NCI-H345 treated with DMSO at 0.1 percent for 48 hours (cell line): ENCODE results near the gene SUSD6.
A peak's percentile ranks its signal among the peaks of the same experiment; 100 is the strongest.
"Not testable (repeated sequence)": the region's sequence is repeated elsewhere in the genome, so short reads cannot be mapped to it uniquely, and the experiment has no call there.

Experiments used
- DNase-seq: peaks from one replicate; lab custom pipeline; 2025; ENCODE audit not compliant: unreplicated experiment; lab: John Stamatoyannopoulos, UW

The SUSD6 gene

DNA sequence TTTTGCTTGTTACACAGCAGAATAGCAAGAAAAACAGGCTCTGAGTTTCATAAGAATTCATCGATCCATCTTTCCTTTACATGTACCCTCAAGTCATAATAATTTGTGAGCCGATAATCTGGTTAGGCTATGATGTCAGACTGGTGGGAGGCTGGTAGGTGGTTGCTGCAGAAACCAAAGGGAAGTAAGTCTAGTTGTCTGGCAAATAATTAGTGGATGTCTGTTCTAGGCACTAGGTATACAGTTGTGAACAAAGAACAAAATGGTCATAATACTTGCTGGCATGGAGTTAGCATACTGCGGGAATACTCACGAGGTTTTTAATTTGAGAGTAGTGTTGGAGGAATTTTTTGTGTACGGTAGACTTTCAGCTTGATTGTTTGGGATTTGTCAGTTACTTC is 8.8 kb downstream of the SUSD6 start:
- no peak for DNase-seq

DNA sequence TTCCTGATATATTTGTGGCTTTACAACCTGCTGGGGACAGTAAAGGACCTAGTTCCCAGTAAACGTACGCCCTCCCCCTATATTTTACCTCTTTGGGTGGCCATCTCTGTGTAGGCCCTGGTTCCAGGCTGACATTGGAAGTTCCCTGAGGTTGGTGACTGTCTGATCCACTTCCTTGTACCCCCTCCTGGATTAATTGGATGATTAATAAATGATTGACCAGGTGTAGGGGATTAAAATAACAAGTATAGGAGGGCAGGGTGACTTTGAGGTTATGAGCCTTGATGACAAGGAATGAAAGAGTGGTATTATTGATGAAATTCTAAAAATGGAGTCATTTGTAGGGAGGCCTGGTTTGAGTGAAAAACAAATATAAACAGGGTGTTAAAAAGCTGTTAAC is 9.6 kb downstream of the SUSD6 start:
- no peak for DNase-seq

DNA sequence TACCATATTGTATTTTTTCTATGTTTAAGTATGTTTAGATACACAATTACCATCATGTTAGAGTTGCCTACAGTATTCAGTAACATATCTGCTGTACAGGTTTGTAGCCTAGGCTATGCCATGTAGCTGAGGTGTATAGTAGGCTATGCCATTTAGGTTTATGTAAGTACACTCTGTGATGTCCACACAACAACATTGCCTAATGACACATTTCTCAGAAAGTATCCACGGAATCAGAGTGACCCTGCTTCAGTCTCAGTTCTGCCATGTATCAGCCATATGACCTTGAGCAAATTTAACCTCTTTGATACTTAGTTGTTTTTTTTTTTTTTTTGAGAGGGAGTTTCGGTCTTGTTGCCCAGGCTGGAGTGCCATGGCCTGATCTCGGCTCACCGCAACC is 12.7 kb downstream of the SUSD6 start:
- no peak for DNase-seq

DNA sequence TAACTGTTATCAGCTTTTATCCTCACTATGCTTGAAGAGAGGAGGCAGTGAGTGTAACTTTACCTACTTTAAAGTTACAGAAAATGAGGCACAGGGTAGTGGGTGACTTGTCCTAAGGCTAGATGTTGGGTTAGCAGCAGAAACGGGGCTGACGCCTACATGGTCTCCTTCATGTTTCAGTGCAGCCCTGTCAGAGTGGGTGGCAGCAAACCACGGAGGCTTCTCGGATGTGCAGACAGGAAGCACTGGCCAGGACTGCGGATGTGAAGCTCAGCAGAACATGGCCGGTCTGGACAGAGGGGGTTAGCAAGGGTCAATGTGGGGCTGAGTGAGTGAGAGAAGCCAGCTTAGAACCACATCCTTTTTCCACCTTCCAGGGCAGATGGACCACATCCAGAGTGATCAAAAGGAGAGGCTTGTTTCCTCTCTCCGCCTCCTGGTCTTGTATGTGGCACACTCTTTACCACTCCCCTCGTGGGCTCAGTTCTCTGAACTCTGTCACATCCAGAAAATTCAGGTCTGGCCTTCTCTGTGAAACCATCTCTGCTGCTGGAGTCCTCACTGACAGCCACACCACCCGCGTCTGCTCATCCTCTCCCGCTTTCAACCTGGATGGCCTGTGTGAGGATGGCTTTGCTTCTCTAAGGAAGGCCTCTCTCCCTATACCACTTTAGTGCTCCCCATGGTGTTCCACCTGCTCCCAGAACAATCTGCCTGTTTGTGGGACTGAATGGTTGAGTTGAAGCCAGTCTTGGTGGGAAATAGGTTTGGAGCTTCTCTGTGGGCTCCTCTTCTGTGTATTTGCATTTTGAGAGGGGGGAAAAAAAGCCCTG is 14.1 kb downstream of the SUSD6 start:
- peak; percentile 16 for DNase-seq

DNA sequence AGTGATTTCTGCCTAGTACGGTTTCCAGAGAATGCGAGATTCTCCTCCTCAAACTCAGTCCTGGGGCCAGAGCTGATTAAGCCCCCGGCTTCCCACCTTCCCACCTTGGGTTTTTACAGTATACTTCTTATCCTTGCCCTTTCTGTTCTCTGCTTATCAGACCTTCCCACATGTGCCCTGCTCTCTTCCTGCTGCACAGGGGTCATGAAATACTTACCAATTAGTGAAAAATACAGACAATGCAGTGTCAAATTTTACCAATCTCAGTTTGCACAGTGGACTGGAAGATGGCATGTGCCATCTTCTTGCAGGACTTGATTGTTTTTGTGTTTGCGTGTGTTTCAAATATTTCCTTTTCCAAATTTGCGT is 14.7 kb downstream of the SUSD6 start:
- DNase-seq, result no peak

DNA sequence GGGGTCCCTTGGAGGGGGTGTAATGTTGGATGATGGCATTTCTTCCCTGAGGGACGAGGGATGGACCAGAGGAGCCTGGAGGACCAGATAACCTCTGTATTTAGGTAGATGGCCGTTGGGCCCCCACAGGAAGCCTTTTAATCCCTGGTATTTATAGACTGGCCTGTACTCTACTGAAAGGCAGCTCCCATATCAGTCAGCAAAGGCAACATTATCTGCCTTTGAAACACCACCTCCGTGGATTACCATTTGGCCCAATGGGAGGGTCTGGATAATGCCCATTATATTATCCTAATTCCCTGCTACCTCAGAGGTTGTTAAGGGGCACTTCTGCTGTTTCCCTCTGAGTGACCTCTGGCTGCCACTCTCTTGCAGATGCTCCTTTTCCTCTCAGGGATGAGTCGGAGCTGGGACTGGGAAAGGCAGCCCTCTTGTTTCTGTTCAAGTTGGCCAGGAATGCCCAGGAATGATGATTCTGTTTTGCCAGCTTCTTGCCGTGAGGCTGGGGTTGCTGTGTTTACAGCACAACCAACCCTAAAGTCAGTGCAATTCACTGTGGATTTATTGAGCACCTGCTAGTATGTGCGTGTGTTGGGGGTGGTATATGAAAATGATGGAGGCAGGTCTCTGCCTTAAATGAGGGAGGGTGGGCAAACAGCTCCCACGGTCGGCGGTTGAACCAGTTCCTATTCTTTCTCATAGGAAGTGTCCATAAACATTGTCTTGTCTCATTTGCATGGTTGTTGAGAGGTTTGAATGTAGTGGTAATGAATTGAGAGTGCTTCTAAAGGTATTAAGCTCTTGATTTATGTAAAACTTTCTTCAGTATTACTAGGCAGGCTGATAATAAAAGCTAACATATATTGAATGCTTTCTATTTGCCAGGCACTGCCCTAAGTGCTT is 18.1 kb downstream of the SUSD6 start:
- no peak for DNase-seq

DNA sequence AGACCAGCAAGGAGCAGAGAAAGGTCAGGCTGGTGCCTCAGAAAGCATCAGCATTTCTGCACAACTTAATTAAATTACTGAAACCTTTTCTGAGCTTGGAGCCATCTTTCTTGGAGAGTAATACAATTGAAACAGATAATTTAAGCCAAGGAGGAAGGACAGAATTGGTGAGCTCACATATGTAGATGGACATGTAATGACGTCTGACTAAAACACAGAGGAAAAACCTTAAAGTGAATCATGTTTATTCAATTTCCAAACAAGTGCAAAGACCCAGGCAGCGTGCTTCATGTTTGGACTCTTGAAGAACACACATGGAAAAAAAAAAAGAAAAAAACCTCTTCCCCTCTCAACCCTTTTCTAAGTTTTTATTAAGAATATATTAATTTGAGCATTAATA is 19.0 kb downstream of the SUSD6 start:
- DNase-seq, result no peak

DNA sequence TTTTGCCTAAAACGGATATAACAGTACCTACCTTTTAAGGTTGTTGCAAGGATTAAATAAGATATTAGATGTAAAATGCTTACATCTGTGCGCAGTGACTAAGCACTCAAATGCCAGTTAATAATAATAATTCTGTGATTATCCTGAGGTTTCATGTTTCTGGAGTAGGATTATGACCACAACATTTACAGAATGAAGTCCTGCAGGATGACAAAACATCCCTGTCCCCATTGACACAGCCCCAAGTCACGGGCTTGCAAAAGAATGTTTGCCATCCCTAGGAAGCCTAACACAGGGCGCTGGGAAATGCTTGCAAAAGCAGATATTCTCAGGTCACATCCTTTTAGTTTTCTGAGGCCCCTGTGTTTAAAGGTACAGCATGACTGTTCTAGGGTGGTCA is 20.1 kb downstream of the SUSD6 start:
- no peak for DNase-seq

DNA sequence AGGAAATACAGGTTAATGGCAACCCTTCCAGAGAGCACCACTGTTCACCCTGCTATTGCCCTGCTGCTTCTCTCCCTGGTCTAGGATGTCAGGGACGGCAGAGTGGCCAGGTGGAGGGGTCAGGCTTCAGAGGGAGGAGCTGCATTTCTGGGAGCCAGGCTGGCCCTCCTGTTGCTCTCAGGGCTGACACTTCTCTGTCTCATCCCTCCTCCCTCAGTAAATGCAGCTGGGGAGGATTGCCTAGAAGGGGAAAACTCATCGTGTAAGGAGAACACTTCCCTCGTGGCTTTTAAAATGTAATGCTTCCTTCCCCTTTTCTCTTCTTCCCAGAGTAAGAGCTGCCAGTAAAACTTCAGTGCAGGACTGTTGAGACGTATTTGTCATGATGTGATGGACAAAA is 20.8 kb downstream of the SUSD6 start:
- DNase-seq, result no peak

DNA sequence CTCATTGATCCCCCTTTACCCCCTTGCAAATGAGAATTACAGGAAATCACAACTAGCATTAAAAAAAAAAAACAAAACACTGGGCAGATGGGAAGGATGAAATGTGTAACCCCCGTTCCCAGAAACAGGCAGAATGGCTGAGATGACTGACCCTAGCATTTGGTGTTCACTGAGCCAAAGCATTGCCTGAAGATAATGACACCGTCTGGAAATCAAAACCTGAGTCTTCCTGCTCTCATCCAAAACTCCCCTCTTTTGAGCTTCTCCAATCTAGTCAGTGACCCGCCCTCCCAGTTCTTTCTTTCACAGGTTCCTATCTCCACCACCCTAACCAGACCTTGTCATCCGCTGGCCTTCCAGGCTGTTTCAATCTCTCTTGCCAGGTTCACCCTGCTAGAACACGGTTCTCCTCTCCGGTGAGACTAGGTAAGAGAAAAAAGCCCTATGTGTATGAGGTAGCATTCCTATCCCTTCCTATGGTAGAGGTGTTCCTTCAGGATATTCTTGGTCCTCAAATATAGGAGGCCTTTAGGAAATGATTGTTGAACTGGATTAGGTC is 21.3 kb downstream of the SUSD6 start:
- DNase-seq, result no peak

DNA sequence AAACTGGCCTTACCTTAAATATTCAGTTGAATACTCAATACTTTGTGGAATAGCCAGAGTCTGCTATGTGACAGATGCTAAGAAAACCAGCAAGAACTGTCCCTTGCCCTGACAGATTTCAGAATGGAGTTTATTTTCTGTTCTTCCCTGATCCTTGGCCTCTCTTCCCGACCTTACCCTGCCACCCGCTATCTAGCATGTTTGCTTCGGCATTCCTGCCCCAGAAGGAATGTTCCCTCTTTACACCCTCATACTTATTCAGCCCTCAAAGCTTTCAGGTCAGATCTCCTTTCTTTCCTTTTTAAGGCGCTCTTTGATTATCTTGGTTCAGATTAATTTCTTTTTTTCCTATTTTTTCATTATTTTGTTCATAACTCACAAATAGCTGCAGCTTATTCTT is 21.8 kb downstream of the SUSD6 start:
- DNase-seq, result no peak

DNA sequence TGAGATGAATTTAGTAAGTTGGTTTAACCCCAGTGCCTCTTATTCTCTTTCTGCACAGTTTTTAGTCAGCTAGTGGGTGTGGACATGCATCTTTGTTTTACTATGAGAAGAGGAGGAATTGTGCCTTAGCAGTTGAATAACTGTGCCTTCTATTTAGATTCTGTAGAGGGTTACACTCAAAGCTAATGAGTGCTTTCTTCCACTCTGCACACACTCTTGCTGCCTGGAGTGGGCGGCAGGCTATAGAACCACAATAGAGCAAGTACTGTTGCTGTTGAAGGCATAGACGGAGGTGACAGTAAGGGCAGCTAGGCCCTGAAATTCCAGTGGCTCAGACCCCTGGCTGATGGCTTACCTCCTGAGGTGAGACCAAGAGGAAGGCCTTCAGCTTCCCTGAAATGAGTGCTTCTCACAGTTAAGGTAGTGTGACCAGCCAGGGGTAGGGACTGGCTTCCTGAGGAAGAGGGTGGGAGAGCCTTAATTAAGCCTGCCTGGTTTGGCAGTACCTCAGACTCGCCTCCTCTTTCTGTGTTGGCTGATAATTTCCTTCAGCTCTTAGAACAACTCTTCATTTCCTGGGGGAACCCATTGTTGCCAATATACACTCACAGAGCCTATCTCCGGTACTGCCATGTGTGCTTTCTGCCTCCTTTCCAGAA is 24.7 kb downstream of the SUSD6 start:
- peak; percentile 20 for DNase-seq

DNA sequence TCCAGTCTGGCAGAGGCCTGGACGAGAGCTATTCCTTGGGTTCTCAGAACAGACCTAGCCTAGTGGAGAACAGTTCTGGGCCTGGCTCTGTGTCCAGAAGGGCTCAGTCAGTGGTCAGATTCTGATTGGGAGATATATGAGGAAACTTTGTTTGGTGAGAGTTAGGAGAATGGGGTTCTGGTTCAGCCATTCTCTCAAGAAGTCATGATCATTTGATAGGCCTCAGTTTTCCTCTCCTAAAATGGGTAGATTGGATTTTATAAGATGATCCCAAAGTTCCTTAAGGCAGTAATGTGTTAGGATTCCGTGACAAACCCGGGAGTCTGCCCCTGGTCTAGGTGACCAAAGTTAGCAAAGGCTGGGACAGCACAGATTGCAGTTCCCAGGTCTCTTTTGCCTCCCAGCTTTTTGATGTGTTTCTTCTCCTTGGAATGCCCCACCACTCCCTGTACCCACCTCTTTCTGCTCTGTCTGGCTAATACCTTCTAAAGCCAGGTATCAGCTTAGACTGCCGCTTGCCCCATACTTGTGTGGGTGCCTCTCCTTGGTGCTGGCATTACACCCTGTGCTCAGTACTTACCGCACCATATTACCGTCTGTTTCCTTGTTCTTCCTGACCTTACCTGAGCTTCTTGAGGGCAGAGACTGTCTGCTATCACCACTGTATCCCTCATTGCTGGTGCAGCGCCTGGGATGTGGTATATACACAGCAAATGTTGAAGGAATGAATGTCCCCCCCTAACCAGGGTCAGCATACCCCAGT is 25.5 kb downstream of the SUSD6 start:
- DNase-seq, result no peak

DNA sequence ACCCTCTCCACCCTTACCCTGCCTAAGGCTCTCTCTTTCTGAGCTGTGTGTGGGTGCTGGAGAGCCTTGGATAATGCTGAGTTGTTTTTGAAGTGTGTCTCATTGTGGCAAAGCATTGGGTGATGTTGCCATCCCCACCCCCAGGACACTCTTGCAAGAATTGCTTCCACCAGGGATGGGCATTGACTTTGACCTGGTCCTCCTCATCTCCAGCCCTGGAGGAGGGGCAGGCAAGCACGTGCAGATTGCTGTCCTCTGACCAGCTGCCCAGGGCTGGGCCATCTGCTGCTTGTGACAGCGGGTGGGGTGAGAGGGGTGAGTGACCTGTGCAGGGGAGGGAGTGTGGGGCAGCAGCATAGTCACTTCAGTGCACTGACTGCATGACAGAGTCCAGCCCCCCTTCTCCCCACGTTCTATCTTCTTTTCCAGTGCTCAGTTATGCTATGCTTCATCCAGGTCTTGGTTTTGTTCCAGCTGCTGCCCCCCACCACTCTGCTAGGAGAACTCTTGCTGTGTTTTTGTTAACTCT is 26.2 kb downstream of the SUSD6 start:
- DNase-seq, result no peak

DNA sequence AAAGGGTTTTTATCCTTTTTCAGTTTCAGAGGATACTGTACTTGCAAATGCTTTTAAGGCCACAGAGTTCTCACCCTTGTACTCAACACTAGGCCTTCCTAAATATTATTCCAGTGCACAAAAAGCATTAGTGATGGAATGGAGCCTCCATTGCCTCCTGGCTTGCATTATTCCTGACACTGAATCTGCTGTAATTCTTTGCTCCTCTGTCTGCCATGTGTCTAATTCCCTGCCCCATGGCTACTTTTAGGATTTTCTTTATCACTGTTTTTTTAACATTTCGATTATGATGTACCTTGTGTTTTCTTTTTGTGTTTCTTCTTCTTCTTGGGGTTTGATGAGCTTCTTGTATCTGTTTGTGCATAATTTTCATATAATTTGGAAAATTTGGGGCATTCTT is 29.5 kb downstream of the SUSD6 start:
- DNase-seq, result no peak

DNA sequence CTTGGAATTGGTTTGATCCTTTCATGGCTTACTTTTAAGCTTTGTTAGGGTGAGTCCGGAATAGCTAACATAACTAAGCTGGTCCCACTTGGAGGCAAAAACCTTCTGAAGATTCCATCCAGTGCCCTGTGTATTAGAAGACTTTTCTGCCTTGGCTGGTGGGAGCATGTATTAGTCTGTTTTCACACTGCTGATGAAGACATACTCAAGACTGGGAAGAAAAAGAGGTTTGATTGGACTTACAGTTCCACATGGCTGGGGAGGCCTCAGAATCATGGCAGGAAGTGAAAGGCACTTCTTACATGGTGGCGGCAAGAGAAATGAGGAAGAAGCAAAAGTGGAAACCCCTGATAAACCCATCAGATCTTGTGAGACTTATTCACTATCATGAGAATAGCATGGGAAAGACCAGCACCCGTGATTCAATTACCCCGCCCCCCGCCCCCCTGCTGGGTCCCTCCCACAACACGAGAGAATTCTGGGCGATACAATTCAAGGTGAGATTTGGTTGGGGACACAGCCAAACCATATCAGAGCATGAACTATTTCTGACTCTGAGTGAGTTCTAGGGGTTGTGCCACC is 30.9 kb downstream of the SUSD6 start:
- DNase-seq, result not testable (repeated sequence)

DNA sequence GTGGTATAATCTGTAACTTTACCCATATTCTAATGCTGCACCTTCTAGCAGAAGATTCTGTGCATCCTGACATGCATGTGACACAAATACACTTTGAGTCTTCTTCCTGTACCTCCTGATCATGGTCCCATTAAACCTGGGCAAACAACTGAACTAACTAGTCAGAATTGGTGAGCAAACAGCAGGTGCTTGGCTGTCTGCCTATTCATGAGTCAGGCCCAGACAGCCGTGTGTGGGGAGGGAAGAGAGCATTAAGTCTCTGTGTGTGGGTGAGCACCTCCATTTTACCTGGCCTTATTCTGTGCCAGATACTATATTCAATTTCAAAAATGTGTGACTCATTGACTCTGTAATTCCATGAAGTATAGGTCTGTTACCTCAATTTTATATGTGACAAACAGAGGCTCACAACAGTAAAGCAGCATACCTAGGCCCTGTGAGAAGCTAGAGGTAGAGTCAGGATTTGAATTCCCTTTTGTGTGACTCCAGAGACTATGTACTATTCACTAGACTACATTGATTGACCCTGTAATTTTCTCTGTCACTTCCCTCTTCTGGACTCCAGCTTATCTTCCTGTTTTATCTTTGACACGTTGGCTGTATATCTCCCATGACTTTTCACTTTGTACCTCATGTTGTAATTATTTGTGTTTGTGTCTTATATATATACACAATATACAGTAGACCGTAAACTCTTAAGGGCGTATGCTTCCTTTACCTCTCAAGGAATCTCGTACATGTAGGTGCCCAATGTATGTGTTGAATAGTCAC is 32.2 kb downstream of the SUSD6 start:
- DNase-seq, result peak; percentile 91

DNA sequence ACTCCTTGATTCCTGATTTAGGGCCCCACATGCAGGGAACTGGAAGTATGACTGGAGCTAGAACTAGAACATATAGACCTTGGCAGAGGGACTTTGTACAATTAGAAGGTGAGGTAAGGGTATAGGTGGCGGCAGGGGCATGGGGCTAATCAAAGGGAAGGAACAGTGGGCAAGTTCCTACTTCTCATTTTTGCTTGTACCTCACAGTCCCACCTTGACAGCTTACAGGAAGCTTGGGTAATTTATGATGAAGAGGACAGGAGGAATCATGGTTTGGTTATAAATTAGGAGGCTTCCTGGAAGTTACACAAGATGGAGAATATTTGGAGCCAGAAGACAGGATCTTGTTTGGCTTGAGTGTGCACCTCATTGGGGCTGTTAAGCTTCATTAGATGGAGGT is 33.4 kb downstream of the SUSD6 start:
- no peak for DNase-seq

DNA sequence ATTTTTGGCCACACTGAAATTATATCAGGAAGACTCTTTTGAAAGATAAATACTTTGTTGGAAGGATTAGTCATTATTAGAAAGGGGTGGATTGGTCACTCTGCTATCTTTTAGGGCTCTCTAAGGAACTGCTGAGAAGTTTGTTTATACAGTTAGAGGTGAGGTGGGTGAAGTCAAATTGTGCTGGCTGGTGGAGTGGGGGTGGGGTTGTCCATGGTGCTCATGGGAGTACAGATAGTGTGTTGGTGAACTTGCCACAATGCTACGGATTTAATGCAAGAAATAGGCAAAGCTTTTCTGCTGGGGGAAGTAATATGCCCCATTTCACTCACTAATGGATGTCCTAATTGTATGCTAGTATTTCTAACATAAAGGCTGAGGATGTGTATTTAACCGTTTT is 35.8 kb downstream of the SUSD6 start:
- DNase-seq, result no peak
